ENCODE results near the gene UVSSA. TPM values are rescaled to one million over a fixed set of nuclear protein-coding genes. Genes with fewer than 3 reads are reported as not detected.

The UVSSA gene
- total RNA-seq, 1 donor from 2014 or later, result 22.8 TPM

DNA sequence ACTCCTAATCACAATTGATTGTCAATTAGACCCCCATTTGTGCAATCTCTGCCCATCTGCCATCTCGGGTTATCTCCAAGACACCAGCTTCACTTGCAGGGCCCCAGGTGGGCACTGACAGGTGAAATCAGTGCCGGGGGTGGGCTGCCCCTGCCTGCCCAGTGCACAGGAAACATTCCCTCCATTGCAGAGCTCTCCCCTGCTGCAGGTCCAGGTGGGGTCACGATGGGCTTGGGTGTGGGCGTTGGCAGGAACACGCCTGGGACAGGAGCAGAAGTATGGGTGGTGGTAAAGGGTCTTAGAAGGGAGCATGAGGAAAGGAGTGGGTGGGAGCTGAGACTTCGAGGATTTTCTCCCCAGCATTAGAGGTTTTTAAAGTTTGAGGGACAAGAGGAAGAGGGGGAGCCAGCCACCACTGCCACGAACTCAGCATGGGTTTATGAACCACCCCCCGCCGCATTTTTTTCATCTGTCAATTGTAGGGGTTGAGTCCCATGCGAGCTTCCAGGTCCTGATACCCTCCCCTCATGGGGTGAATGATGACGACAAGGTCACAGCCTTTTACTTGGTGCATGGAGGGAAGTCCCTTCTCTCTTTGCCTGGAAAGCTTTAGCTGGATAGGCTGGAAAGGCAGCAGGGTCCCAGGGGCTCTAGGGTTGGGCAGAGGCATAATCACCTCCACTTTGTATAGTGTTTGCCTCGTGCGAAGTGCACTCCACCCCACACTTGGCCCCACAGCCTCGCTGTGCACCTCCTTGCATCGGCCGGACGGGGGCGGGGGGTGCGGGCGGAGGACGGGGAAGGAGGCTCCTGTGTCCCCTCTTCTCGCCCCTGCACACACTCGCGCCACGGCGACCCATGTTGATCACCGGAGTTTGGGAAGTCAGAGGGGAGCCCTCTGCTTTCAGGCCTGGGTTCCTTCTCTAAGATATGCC lies 62.8 kb downstream of the UVSSA start:
- H3K36me3 Mint-ChIP-seq (ENCODE audit: low read depth), result no peaks in the 10 kb centered on the region
- TF ChIP-seq, protein P1, sequence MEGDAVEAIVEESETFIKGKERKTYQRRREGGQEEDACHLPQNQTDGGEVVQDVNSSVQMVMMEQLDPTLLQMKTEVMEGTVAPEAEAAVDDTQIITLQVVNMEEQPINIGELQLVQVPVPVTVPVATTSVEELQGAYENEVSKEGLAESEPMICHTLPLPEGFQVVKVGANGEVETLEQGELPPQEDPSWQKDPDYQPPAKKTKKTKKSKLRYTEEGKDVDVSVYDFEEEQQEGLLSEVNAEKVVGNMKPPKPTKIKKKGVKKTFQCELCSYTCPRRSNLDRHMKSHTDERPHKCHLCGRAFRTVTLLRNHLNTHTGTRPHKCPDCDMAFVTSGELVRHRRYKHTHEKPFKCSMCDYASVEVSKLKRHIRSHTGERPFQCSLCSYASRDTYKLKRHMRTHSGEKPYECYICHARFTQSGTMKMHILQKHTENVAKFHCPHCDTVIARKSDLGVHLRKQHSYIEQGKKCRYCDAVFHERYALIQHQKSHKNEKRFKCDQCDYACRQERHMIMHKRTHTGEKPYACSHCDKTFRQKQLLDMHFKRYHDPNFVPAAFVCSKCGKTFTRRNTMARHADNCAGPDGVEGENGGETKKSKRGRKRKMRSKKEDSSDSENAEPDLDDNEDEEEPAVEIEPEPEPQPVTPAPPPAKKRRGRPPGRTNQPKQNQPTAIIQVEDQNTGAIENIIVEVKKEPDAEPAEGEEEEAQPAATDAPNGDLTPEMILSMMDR (conservative IDR thresholded peaks at IDR 0.05), result no peak
- H3K27ac Mint-ChIP-seq (ENCODE audit: unreplicated experiment), result no peak overlapping the region
- no peaks in the 10 kb centered on the region for H3K4me1 Mint-ChIP-seq
- DNase-seq (ENCODE audit: low read depth, low spot score), result no peak
- peaks cover 59% of the 10 kb centered on the region for H3K27me3 Mint-ChIP-seq (ENCODE audit: low read depth)
- no peak overlapping the region for H3K4me3 Mint-ChIP-seq
- peaks cover 2% of the 10 kb centered on the region for H3K9me3 Mint-ChIP-seq

DNA sequence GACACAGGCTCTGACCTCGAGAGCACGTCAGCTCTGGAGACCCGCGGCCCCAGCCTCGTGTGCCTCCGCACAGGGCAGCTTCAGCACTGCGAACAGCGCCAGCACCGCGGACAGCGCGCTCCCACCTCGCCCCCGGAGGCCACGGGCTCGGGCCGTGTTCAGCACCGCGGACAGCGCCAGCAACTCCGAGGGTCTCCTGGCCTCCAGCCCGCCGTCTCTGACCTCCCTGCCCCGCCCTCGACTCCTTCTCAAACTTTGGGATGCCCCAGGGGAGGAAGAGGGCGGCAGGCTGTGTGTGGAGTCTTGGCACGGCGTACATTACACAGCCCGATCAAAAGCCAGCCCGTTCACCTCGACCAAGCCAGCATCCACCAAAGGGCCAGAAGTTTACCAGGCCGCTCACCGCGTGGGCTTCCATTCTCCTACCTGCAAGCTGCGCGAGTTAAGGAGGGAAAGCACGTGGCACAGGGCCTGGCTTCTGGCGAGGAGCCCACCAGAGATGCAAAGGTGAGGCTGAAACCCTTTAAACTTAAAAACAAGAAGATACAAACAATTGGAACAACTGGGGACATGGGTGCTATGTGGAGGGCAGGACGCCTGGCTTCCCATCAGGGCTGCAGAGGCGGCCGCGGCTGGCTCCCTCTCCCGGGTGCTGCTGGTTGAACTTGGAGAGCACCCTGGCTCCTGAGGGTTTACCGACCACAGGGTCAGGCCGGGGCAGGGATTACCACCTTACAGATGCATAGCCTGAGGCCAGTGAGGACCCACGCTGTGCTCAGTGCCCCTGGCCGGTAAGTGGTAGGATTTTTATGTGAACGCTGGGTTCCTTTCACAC lies 63.7 kb downstream of the UVSSA start:
- peaks cover 58% of the 10 kb centered on the region for H3K27me3 Mint-ChIP-seq (ENCODE audit: low read depth)
- no peaks in the 10 kb centered on the region for H3K4me1 Mint-ChIP-seq
- no peaks in the 10 kb centered on the region for H3K36me3 Mint-ChIP-seq (ENCODE audit: low read depth)
- H3K27ac Mint-ChIP-seq (ENCODE audit: unreplicated experiment), result no peak overlapping the region
- DNase-seq (ENCODE audit: low read depth, low spot score), result peak; percentile 96
- no peak overlapping the region for H3K4me3 Mint-ChIP-seq
- peaks cover 2% of the 10 kb centered on the region for H3K9me3 Mint-ChIP-seq
- TF ChIP-seq, protein P1 (conservative IDR thresholded peaks at IDR 0.05), result no peak

DNA sequence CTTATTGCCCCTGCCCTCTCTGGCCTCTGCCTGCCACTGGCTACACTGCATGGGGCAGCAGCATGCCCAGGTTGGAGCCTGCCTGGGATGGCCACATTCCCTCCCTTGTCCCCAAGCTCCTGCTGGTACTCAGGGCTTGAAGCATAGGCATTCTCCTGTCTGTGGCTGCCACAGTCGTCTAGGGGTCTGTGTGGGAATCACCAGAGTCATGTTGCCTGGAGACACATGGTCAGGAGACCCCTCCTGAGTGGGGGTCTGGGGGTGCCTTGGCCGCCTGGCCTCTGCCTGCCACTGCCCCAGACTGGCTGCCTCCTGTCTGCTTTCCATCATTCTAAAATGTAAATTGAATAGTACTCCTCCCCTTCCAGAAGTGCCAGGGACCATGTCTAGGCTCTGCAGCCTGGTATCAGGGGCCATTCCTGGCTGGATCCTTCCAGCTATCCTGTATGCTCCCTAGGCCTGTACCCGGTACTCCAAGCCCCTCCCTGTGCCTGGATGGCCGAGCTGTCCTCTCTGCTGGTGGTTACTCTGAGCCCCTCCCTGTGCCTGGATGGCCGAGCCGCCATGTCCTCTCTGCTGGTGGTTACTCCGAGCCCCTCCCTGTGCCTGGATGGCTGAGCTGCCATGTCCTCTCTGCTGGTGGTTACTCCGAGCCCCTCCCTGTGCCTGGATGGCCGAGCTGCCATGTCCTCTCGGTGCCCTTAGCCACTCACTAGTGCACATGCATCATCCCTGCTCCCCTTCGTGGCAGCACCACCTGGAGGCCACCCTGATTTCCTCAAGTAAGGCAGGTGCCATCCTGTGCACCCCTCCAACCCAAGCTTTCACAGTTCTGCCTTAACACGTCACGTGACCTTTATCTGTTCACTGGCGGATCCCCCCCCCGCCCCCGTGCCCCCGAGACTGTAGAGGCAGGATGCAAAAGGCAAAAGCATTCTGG lies 64.7 kb downstream of the UVSSA start:
- no peak for DNase-seq (ENCODE audit: low read depth, low spot score)
- H3K4me3 Mint-ChIP-seq, result no peak overlapping the region
- H3K36me3 Mint-ChIP-seq (ENCODE audit: low read depth), result no peaks in the 10 kb centered on the region
- H3K4me1 Mint-ChIP-seq, result no peaks in the 10 kb centered on the region
- peaks cover 62% of the 10 kb centered on the region for H3K27me3 Mint-ChIP-seq (ENCODE audit: low read depth)
- H3K27ac Mint-ChIP-seq (ENCODE audit: unreplicated experiment), result no peak overlapping the region
- TF ChIP-seq, protein P1 (conservative IDR thresholded peaks at IDR 0.05), result no peak
- peaks cover 2% of the 10 kb centered on the region for H3K9me3 Mint-ChIP-seq

DNA sequence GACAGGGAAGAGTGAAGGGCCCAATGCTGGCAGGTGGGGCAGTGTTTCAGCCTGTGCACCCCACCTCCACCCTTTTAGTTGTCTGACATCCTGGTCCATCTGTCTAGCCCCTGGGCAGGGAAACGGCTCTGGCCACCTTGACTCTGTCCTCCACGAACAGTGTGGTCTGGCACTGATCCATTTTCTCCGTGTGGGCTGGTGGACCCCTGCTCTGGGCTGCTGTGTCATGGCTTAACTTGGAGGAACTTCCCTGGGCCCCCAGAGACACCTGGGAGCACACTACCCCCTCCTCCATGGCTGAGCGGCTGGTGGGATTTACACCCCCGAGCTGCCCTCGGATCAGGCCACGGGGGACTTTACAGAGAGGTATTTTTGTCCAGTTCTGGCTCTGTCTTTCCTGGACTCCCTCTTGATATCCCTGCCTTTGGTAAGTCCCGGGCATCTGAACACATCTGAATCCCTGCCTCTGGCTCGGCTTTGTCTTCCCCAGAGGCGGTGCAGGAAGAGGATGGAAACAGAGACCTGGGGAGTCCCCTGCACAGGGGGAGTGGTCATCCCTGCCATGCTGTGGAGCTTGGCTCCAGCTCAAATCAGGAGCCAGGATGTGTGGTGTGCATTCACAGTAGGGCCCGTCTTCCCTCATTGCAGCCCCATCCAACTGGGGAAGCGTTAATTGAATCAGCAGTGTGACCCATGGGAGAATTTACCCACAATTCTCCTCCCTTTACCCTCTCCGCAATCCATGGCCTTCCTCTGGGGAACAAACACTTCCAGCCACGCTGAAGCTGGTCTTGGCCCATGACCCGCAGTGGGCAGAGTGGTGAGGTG lies 65.6 kb downstream of the UVSSA start:
- no peak overlapping the region for H3K27ac Mint-ChIP-seq (ENCODE audit: unreplicated experiment)
- TF ChIP-seq, protein P1 (conservative IDR thresholded peaks at IDR 0.05), result no peak
- no peak overlapping the region for H3K4me3 Mint-ChIP-seq
- H3K4me1 Mint-ChIP-seq, result no peaks in the 10 kb centered on the region
- H3K9me3 Mint-ChIP-seq, result peaks cover 2% of the 10 kb centered on the region
- peaks cover 56% of the 10 kb centered on the region for H3K27me3 Mint-ChIP-seq (ENCODE audit: low read depth)
- no peaks in the 10 kb centered on the region for H3K36me3 Mint-ChIP-seq (ENCODE audit: low read depth)
- no peak for DNase-seq (ENCODE audit: low read depth, low spot score)

All from neural crest cell (in vitro differentiated cells).